ENCODE results near the gene ENO1. TPM values are rescaled to one million over a fixed set of nuclear protein-coding genes. Genes with fewer than 3 reads are reported as not detected.
A peak's percentile ranks its signal among the peaks of the same experiment; 100 is the strongest.

The ENO1 gene
- 1,517 and 1,831 TPM in 2 replicates for total RNA-seq (2014; rRNA removed; shearing (Covaris generic))
- polyA plus RNA-seq (2016; fragmentation: Nextera tagmentation; extraction: Ambion mirVana), result 882 and 910 TPM in 2 replicates
- long read RNA-seq, transcript ENO1-201 (12 exons, 1,781 nt), result major isoform, 6,744 of 6,975 reads
- long read RNA-seq, partial matches to known transcripts, result 61 of 6,975 reads
- long read RNA-seq, other reads (novel, unspliced or antisense), result 170 of 6,975 reads

GRCh38 chr1:8878448-8878697 lies at the start of gene ENO1:
TSS of gene ENO1 (minus strand) at chr1:8878686. CDS start at chr1:8874908, 3,778 bp downstream.
- Histone ChIP-seq H3K36me3 (ENCODE audit: insufficient read depth) (peaks cover 28% of the 10 kb centered on the region), H3K4me1 (ENCODE audit: insufficient read depth) (peaks cover 49% of the 10 kb centered on the region), H3K9me2 (ENCODE audit: insufficient read depth) (no peaks in the 10 kb centered on the region), H3K4me3 (peak within 1 kb of the TSS; percentile 96), H3F3A (replicated peaks; ENCODE audit: low read depth) (peaks cover 29% of the 10 kb centered on the region), H3K27me3 (ENCODE audit: insufficient read depth) (no peaks in the 10 kb centered on the region), H3K79me2 (replicated peaks; ENCODE audit: insufficient read depth) (peaks cover 52% of the 10 kb centered on the region), H4K20me1 (replicated peaks; ENCODE audit: insufficient read depth) (peaks cover 32% of the 10 kb centered on the region), H3K27ac (ENCODE audit: low read depth) (peak within 1 kb of the TSS; percentile 94), H2AFZ (peak within 1 kb of the TSS; percentile 84; the same call in 1 of the 2 replicates), H3K4me2 (peak within 1 kb of the TSS; percentile 93)
- Mint-ChIP-seq H3K27me3 (ENCODE audit: insufficient read depth, low read depth, poor library complexity) (peaks cover 19% of the 10 kb centered on the region), H3K4me3 (peak within 1 kb of the TSS; percentile 95), H3K36me3 (ENCODE audit: low read depth) (peaks cover 54% of the 10 kb centered on the region), H3K9me3 (peaks cover 4% of the 10 kb centered on the region), H3K4me1 (peaks cover 44% of the 10 kb centered on the region), H3K27ac (peak within 1 kb of the TSS; percentile 99)
- TF ChIP-seq JUNB (IDR thresholded peaks at IDR 0.05; ENCODE audit: unreplicated experiment), result no peak
- TF ChIP-seq POLR2AphosphoS5 (IDR thresholded peaks at IDR 0.05; ENCODE audit: low read depth), result peak; percentile 94
- DNase-seq (ENCODE audit: low spot score) (no peak), ATAC-seq (no peak)

- ATAC-seq, result no peak
- no peaks in the 10 kb centered on the region for H4K20me1 ChIP-seq (replicated peaks; ENCODE audit: insufficient read depth)
- DNase-seq (ENCODE audit: low spot score), result no peak
- Mint-ChIP-seq H3K36me3 (ENCODE audit: low read depth) (no peaks in the 10 kb centered on the region), H3K4me3 (no peak overlapping the region), H3K4me1 (no peaks in the 10 kb centered on the region), H3K27me3 (ENCODE audit: insufficient read depth, low read depth, poor library complexity) (peaks cover 3% of the 10 kb centered on the region), H3K9me3 (no peaks in the 10 kb centered on the region; the same call in 2 of the 3 replicates), H3K27ac (no peak overlapping the region)
- TF ChIP-seq POLR2AphosphoS5 (IDR thresholded peaks at IDR 0.05; ENCODE audit: low read depth) (no peak), ZNF331 (CRISPR knock-in tag; IDR thresholded peaks at IDR 0.05; ENCODE audit: low read depth) (no peak), CREB1 (CRISPR knock-in tag; IDR thresholded peaks at IDR 0.05; ENCODE audit: low read depth) (no peak)
- TF ChIP-seq, protein P1, sequence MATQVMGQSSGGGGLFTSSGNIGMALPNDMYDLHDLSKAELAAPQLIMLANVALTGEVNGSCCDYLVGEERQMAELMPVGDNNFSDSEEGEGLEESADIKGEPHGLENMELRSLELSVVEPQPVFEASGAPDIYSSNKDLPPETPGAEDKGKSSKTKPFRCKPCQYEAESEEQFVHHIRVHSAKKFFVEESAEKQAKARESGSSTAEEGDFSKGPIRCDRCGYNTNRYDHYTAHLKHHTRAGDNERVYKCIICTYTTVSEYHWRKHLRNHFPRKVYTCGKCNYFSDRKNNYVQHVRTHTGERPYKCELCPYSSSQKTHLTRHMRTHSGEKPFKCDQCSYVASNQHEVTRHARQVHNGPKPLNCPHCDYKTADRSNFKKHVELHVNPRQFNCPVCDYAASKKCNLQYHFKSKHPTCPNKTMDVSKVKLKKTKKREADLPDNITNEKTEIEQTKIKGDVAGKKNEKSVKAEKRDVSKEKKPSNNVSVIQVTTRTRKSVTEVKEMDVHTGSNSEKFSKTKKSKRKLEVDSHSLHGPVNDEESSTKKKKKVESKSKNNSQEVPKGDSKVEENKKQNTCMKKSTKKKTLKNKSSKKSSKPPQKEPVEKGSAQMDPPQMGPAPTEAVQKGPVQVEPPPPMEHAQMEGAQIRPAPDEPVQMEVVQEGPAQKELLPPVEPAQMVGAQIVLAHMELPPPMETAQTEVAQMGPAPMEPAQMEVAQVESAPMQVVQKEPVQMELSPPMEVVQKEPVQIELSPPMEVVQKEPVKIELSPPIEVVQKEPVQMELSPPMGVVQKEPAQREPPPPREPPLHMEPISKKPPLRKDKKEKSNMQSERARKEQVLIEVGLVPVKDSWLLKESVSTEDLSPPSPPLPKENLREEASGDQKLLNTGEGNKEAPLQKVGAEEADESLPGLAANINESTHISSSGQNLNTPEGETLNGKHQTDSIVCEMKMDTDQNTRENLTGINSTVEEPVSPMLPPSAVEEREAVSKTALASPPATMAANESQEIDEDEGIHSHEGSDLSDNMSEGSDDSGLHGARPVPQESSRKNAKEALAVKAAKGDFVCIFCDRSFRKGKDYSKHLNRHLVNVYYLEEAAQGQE (IDR thresholded peaks at IDR 0.05; ENCODE audit: unreplicated experiment), result no peak
- H3K36me3 ChIP-seq (ENCODE audit: insufficient read depth), result no peaks in the 10 kb centered on the region
- no peaks in the 10 kb centered on the region for H3K79me2 ChIP-seq (replicated peaks; ENCODE audit: insufficient read depth)
- H3K9me2 ChIP-seq (ENCODE audit: insufficient read depth), result no peaks in the 10 kb centered on the region
- no peaks in the 10 kb centered on the region for H3K27me3 ChIP-seq (ENCODE audit: insufficient read depth)
- H3K4me2 ChIP-seq, result no peak overlapping the region
- H3F3A ChIP-seq (replicated peaks; ENCODE audit: low read depth), result no peaks in the 10 kb centered on the region
- H3K4me1 ChIP-seq (ENCODE audit: insufficient read depth), result no peaks in the 10 kb centered on the region
- no peak overlapping the region for H3K27ac ChIP-seq (ENCODE audit: low read depth)
- H3K4me3 ChIP-seq, result no peak overlapping the region
- H2AFZ ChIP-seq, result no peak overlapping the region
Observed at GRCh38 chr1:8926707-8927694, 48.5 kb upstream of the ENO1 start.
